Heart left ventricle (tissue), 13 donors: ENCODE results near the gene HAUS2.

ENCODE experiments used
- CTCF ChIP-seq, 12 donors: fragments of 200-600 bp; sonication (generic) in 4 of 12; IDR thresholded peaks; one replicate each; pipeline versions ENCODE4 v1.5.0 to v1.8.0; 2018 to 2022; ENCODE audit warnings: antibody characterized with exemption in 12 of 12, mild to moderate bottlenecking in 5 of 12
- POLR2A ChIP-seq, 2 donors: fragments of 450-650 bp; IDR thresholded peaks; one replicate each; pipeline ENCODE4 v1.6.1; 2017; ENCODE audit warnings: antibody characterized with exemption in 2 of 2, mild to moderate bottlenecking in 2 of 2, moderate library complexity in 2 of 2
- donor health status: ischemic (EF 13 %, LVEDD 7.1; RV severe dilation, severe dysfunction).
- donor health status: DM: no; HTN: yes; CAD: no.
- donor health status: DM: no; HTN: no; CAD: no.
- donor health status: ischemic (EF 25% LVEDD 6.9; RV normal size, moderate dysfunction).
- donor health status: ischemic (EF 25% LVEDD 5.7; RV mildly dilated, moderate dysfunction).
- donor health status: ischemic (EF 35%, LVEDD 5.7; RV mildly dilated, moderate dysfunction).
- donor health status: nonischemic (EF 11% LVEDD 7.7; RV severe dilation, severe dysfunction).
- donor health status: DM: yes; HTN: yes; CAD: no.
- donor health status: PGD.
- donor health status: ischemic (EF 29% LVEDD 5.4; RV normal size, mild dysfunction).
- donor health status: nonischemic (EF 23%, LVEDD 6.1; RV moderate dilation, normal function).

GRCh38 chr15:42548249-42549031 lies at the start of gene HAUS2, which contains the start of gene LRRC57:
- TF ChIP-seq CTCF (IDR thresholded peaks at IDR 0.05), result no peak
- TF ChIP-seq POLR2A (IDR thresholded peaks at IDR 0.05), result peak in 1 of 2 donors; percentile 77
